Activated CD4-positive, alpha-beta T cell treated with anti-CD3 and anti-CD28 coated beads for 36 hours (primary cell): ENCODE data around the gene LNX1. TPM values are rescaled to one million over a fixed set of nuclear protein-coding genes. Genes with fewer than 3 reads are reported as not detected.

Source experiments
- ATAC-seq: fragments of 200-7000 bp; cut with Tn5 transposase; one replicate; pipeline ENCODE4 v1.10.0; 2021; ENCODE audit warnings: mild to moderate bottlenecking, moderate library complexity
- CTCF ChIA-PET: fragments of 350-600 bp; sonication (Branson Sonifier 250); formaldehyde crosslinking; loops from one replicate; lab custom pipeline; 2021; ENCODE audit warnings: antibody characterized with exemption; lab: Charles Lee
- POLR2A ChIA-PET: fragments of 350-600 bp; sonication (Branson Sonifier 250); formaldehyde crosslinking; loops from one replicate; lab custom pipeline; 2021; ENCODE audit warnings: antibody characterized with exemption, inconsistent platforms; lab: Charles Lee
- DNase-seq: peaks from one replicate; pipeline ENCODE4 v3.0.0-alpha.2; 2020
- H3K27ac Mint-ChIP-seq: one replicate; pipeline ENCODE4 v1.8.0; 2021; ENCODE audit warnings: mixed read lengths
- H3K27me3 Mint-ChIP-seq: one replicate; pipeline ENCODE4 v1.8.0; 2021; ENCODE audit warnings: mixed read lengths
- H3K36me3 Mint-ChIP-seq: one replicate; pipeline ENCODE4 v1.8.0; 2021; ENCODE audit warnings: low read depth, mixed read lengths
- H3K4me1 Mint-ChIP-seq: one replicate; pipeline ENCODE4 v1.8.0; 2021; ENCODE audit warnings: mixed read lengths
- H3K4me3 Mint-ChIP-seq: one replicate; pipeline ENCODE4 v1.8.0; 2021; ENCODE audit warnings: mild to moderate bottlenecking, moderate library complexity, mixed read lengths
- H3K9me3 Mint-ChIP-seq: one replicate; pipeline ENCODE4 v1.8.0; 2021; ENCODE audit warnings: low read depth, mixed read lengths
- intact Hi-C, 2 experiments: fragments of 100-400 bp; cut with DNase I in 1 of 2; cut with micrococcal nuclease in 1 of 2; formaldehyde crosslinking; loops; one replicate each; pipeline versions ENCODE4 v1.14.2 to v1.15.1; 2022 to 2024; cut with DNase I, micrococcal nuclease
- total RNA-seq, 2 experiments: library from RNA; stranded (reverse); gene quantifications; one replicate each; pipeline ENCODE4 v1.2.3, GENCODE V29; 2021

The LNX1 gene
- total RNA-seq, 2 experiments from 2014 or later = not detected

DNA sequence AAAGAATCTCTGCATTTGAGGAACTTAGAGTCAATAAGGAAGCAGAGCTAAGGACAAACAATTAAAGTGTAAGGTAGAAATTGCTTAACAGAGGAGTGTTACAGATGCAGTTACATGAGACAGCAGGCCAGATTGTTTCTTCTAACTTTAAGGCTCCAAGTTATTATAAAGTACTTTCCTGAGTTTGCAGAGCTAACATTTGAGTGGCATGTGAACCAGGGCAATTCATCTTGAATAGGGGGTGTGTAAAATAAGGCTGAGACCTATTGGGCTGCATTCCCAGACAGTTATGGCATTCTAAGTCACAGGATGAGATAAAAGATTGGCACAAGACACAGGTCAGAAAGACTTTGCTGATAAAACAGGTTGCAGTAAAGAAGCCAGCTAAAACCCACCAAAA lies 7.6 kb upstream of the LNX1 start:
- DNase-seq (no peak), ATAC-seq (no peak)
- intact Hi-C loops = loop anchor here in 1 of 2 experiments (10.0 kb wide), 1 partner anchor 636 kb away; no protein-coding TSS in a partner anchor
- ChIA-PET CTCF (no interaction called here), POLR2A (no interaction called here)
- Mint-ChIP-seq H3K9me3 (no peaks in the 10 kb centered on the region), H3K27me3 (peaks cover 15% of the 10 kb centered on the region), H3K4me3 (no peak overlapping the region), H3K27ac (no peak overlapping the region), H3K36me3 (no peaks in the 10 kb centered on the region), H3K4me1 (no peaks in the 10 kb centered on the region)

GRCh38 chr4:53598483-53598882 lies 7.2 kb upstream of the LNX1 start:
- H3K27me3 Mint-ChIP-seq = peaks cover 15% of the 10 kb centered on the region
- no peaks in the 10 kb centered on the region for H3K36me3 Mint-ChIP-seq
- H3K4me1 Mint-ChIP-seq = no peaks in the 10 kb centered on the region
- no peak for DNase-seq
- H3K4me3 Mint-ChIP-seq = no peak overlapping the region
- intact Hi-C loops = loop anchor here in 1 of 2 experiments (10.0 kb wide), 1 partner anchor 636 kb away; no protein-coding TSS in a partner anchor
- no peak overlapping the region for H3K27ac Mint-ChIP-seq
- ATAC-seq = no peak
- POLR2A ChIA-PET = no interaction called here
- H3K9me3 Mint-ChIP-seq = no peaks in the 10 kb centered on the region
- CTCF ChIA-PET = no interaction called here

DNA sequence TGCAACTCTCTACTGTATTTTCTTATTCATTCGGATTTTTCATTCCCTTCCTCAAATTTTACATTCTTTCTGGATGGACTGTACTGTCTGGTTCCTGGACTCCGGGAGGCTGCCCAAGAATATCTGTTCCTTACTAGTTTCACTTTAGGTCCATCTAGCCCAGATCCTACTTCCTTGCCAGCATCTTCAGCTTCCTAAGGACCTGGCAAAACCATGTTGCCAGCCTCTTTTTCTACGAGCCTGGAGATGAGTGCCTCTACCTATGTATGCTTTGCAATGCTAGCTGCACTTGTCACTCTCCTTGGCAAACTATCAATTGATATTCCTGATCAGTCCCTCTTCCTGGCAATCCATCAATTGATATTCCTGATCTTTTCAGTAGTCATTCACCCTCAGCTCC lies 5.6 kb upstream of the LNX1 start:
- Mint-ChIP-seq H3K36me3 (no peaks in the 10 kb centered on the region), H3K27me3 (peaks cover 19% of the 10 kb centered on the region), H3K9me3 (no peaks in the 10 kb centered on the region), H3K27ac (no peak overlapping the region), H3K4me1 (peaks cover 3% of the 10 kb centered on the region), H3K4me3 (no peak overlapping the region)
- CTCF ChIA-PET = interaction anchor here (0.8 kb wide), 1 partner anchor 108 kb away, joined by 3 read pairs; no protein-coding TSS in a partner anchor
- POLR2A ChIA-PET = no interaction called here
- intact Hi-C loops = loop anchor here in 1 of 2 experiments (10.0 kb wide), 1 partner anchor 638 kb away; no protein-coding TSS in a partner anchor
- ATAC-seq = no peak
- no peak for DNase-seq

DNA sequence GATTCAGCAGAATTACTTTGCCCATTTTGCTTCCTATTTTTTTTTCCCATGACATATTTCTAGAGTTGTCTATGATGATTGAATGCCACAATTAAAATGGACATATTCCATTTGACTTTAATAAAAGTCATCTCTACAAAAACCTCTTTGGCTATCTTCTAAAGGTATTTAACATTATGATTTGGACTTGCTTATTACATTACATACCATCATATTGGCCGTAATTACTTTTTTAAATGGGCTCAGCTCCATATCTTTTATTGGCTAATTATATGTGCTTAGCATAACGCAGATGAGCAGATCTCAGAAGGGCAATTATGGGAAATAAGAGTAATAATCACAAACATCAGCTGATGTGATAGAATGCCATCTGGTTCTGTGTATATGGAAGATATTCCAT lies 4.5 kb upstream of the LNX1 start:
- ATAC-seq (no peak), DNase-seq (no peak)
- intact Hi-C loops = loop anchor here in 1 of 2 experiments (10.0 kb wide), 1 partner anchor 639 kb away; no protein-coding TSS in a partner anchor
- Mint-ChIP-seq H3K4me1 (peaks cover 9% of the 10 kb centered on the region), H3K36me3 (no peaks in the 10 kb centered on the region), H3K9me3 (no peaks in the 10 kb centered on the region), H3K4me3 (no peak overlapping the region), H3K27me3 (peaks cover 26% of the 10 kb centered on the region), H3K27ac (no peak overlapping the region)
- ChIA-PET POLR2A (no interaction called here), CTCF (interaction anchor here (0.5 kb wide), 1 partner anchor 398 kb away, joined by 5 read pairs; no protein-coding TSS in a partner anchor)

- ChIA-PET CTCF (interaction anchor here (0.5 kb wide), 1 partner anchor 397 kb away, joined by 5 read pairs; no protein-coding TSS in a partner anchor), POLR2A (no interaction called here)
- Mint-ChIP-seq H3K27ac (no peak overlapping the region), H3K36me3 (no peaks in the 10 kb centered on the region), H3K27me3 (peaks cover 32% of the 10 kb centered on the region), H3K9me3 (no peaks in the 10 kb centered on the region), H3K4me3 (no peak overlapping the region), H3K4me1 (peaks cover 9% of the 10 kb centered on the region)
- intact Hi-C loops = loop anchor here in 1 of 2 experiments (10.0 kb wide), 1 partner anchor 640 kb away; no protein-coding TSS in a partner anchor
- DNase-seq = no peak
- no peak for ATAC-seq
Measured at GRCh38 chr4:53595204-53595603, 3.9 kb upstream of the LNX1 start.

DNA sequence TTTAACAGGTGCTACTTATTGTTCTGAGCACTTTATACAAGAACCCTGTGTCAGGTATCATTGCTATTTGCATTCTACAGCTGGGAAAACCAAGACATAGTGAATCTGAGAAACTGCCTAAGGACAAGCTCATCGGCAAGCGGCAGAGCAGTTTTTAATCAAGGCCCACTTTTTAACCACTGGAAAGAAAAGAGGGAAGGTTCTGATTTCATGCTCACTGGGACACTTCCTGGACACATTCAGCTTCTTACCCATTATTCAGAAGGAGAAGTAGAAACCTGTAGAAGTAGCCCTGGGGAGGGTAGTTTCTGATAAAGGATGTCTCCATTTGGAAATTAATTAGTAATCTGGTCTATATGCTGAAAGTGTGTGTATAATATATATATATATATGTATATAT lies 2.5 kb upstream of the LNX1 start:
- Mint-ChIP-seq H3K27ac (no peak overlapping the region), H3K4me1 (peaks cover 9% of the 10 kb centered on the region), H3K27me3 (peaks cover 36% of the 10 kb centered on the region), H3K36me3 (no peaks in the 10 kb centered on the region), H3K9me3 (no peaks in the 10 kb centered on the region), H3K4me3 (no peak overlapping the region)
- intact Hi-C loops = loop anchor here in 1 of 2 experiments (10.0 kb wide), 1 partner anchor 641 kb away; no protein-coding TSS in a partner anchor
- ChIA-PET CTCF (interaction anchor here (0.8 kb wide), 1 partner anchor 17 kb away, joined by 3 read pairs; no protein-coding TSS in a partner anchor), POLR2A (no interaction called here)
- ATAC-seq (no peak), DNase-seq (no peak)

DNA sequence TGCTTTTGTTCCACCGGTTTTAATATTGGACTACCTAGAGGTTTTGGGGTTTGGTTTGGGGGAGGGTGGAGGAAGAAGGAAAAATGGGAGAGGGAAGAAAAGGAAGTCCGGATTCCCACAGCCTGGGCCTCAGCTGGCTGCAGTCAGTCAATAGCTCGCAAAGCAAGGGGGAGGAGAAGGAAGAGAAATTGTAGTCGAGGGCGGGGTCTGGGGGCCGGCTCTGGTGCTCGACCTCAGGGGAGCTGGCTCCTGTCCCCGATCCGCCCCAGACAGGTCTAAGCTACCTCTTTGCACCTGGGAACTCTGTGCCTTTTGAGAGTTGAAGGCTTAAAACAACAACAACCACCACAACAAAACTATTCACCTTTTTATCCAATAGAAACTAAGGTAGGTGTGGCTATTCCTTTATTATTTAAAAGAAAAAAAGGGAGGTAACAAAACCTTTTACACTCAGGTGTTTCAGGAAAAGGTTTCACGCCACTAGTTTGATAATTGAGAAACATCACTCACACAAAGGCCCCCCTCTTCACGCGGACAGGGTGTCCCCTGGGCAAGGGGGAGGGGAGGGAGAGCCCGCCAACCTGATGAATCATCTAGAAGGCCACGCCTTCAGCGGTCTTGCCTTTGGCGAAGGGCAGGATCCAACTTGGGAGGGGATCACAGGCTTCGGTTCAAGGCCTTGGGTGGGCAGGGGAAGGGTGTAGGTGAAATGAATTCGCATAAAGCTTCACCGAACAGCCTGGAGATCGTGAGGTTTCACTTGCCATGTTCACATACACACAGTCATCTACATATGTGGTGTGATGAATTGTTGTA lies 1.6 kb upstream of the LNX1 start:
- ChIA-PET CTCF (interaction anchor here (0.8 kb wide), 1 partner anchor 16 kb away, joined by 3 read pairs; no protein-coding TSS in a partner anchor), POLR2A (no interaction called here)
- H3K4me1 Mint-ChIP-seq = peaks cover 9% of the 10 kb centered on the region
- peaks cover 36% of the 10 kb centered on the region for H3K27me3 Mint-ChIP-seq
- DNase-seq (no peak), ATAC-seq (no peak)
- no peak overlapping the region for H3K27ac Mint-ChIP-seq
- intact Hi-C loops = loop anchor here in 1 of 2 experiments (10.0 kb wide), 1 partner anchor 642 kb away; no protein-coding TSS in a partner anchor
- H3K9me3 Mint-ChIP-seq = no peaks in the 10 kb centered on the region
- no peak overlapping the region for H3K4me3 Mint-ChIP-seq
- no peaks in the 10 kb centered on the region for H3K36me3 Mint-ChIP-seq

DNA sequence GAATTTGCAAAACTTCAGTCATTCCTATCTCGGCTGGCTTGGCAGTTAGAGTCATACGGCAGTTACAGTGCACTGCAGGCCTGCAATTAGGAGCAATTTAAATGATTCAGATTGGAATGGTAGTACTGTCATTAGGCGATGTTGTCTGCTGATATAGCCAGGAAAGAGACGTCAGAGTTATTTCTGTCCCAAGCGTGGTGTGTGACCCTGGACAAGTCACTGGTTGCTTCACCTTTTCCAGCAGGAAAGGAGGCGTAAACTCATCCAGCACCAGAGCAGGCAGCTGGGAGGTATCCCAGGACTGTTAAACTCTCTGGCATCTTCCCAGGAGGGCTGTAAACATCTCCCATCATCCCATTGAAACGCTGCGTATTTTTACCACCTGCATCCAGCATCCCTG lies 836 bp upstream of the LNX1 start:
- H3K4me1 Mint-ChIP-seq = peaks cover 9% of the 10 kb centered on the region
- H3K27me3 Mint-ChIP-seq = peaks cover 36% of the 10 kb centered on the region
- intact Hi-C loops = loop anchor here in 1 of 2 experiments (10.0 kb wide), 1 partner anchor 643 kb away; no protein-coding TSS in a partner anchor

GRCh38 chr4:53590187-53590586 lies 1.1 kb downstream of the LNX1 start:
- Mint-ChIP-seq H3K4me1 (peaks cover 9% of the 10 kb centered on the region), H3K4me3 (no peak overlapping the region), H3K9me3 (no peaks in the 10 kb centered on the region), H3K36me3 (no peaks in the 10 kb centered on the region), H3K27me3 (peaks cover 33% of the 10 kb centered on the region), H3K27ac (no peak overlapping the region)
- ChIA-PET CTCF (no interaction called here), POLR2A (no interaction called here)
- ATAC-seq (no peak), DNase-seq (no peak)
- intact Hi-C loops = loop anchor here in 1 of 2 experiments (10.0 kb wide), 1 partner anchor 645 kb away; no protein-coding TSS in a partner anchor

More for the DNA sequence above, 836 bp upstream of the LNX1 start:
- DNase-seq (no peak), ATAC-seq (no peak)
- Mint-ChIP-seq H3K9me3 (no peaks in the 10 kb centered on the region), H3K36me3 (no peaks in the 10 kb centered on the region), H3K4me3 (no peak overlapping the region), H3K27ac (no peak overlapping the region)
- POLR2A ChIA-PET = no interaction called here
- CTCF ChIA-PET = no interaction called here

DNA sequence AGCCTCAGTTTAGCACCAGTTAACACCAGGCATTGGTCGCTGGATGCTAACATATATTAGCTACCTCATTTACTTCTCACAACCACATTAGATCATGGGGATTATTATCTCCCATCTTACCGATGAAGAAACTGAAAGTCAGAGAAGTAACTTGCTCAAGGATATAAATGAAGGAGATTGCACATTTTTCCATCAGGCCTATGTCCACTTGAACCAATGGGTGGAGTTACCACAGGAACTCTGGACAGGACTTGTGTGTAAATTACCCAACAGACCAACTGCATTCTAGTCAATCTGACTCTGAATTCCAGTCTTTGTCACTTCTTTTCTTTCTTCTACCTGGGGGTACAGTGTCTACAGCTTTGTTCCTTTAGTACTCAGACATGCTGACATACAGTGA lies 1.8 kb downstream of the LNX1 start:
- no peak overlapping the region for H3K27ac Mint-ChIP-seq
- POLR2A ChIA-PET = no interaction called here
- intact Hi-C loops = no loop called here
- H3K27me3 Mint-ChIP-seq = peaks cover 30% of the 10 kb centered on the region
- DNase-seq (no peak), ATAC-seq (no peak)
- CTCF ChIA-PET = no interaction called here
- no peaks in the 10 kb centered on the region for H3K9me3 Mint-ChIP-seq
- H3K4me3 Mint-ChIP-seq = no peak overlapping the region
- peaks cover 9% of the 10 kb centered on the region for H3K4me1 Mint-ChIP-seq
- no peaks in the 10 kb centered on the region for H3K36me3 Mint-ChIP-seq

DNA sequence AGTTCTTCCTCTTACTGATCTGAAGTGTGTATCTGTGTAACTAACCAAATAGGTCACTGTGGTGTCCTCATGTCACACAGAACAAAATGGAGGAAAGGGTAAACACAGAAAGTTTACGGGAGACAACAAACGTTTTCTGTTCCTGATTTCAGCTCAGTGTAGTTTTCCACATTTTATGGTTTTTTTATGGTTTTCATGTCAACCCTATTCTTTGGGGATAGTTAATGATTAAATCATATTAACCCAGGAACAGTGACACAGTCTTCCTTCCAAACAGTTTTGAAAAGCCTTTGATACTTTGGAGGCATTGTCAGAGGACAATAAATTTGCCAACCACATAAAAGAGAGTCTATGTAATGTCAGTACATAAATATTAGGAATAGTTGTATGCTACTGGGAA lies 4.2 kb downstream of the LNX1 start:
- CTCF ChIA-PET = no interaction called here
- Mint-ChIP-seq H3K27me3 (peaks cover 33% of the 10 kb centered on the region), H3K9me3 (no peaks in the 10 kb centered on the region), H3K27ac (no peak overlapping the region), H3K36me3 (no peaks in the 10 kb centered on the region), H3K4me1 (peaks cover 8% of the 10 kb centered on the region), H3K4me3 (no peak overlapping the region)
- intact Hi-C loops = no loop called here
- POLR2A ChIA-PET = no interaction called here
- ATAC-seq (no peak), DNase-seq (no peak)
